Heart left ventricle (tissue), 16 donors: ENCODE data around the gene ITGB3. TPM values are rescaled to one million over a fixed set of nuclear protein-coding genes. Genes with fewer than 3 reads are reported as not detected.

Source experiments
- ATAC-seq, 4 donors: fragments of 200-7000 bp; cut with Tn5 transposase; one replicate each; pipeline ENCODE4 v1.9.1; 2020 to 2022; ENCODE audit warnings: moderate library complexity in 4 of 4, mild to moderate bottlenecking in 3 of 4, moderate number of reproducible peaks in 1 of 4
- DNase-seq, 5 donors: peaks; one replicate each; pipeline ENCODE4 v3.0.0-alpha.2; 2020
- H3K27ac ChIP-seq, 12 donors: fragments of 200-600 bp; sonication (generic) in 4 of 12; one replicate each; pipeline versions ENCODE4 v1.5.0 to v1.8.0; 2016 to 2022; ENCODE audit warnings: mild to moderate bottlenecking in 2 of 12
- H3K27me3 ChIP-seq, 9 donors: fragments of 200-600 bp; sonication (generic) in 2 of 9; one replicate each; pipeline versions ENCODE4 v1.5.1 to v1.8.0; 2016 to 2022; ENCODE audit warnings: mild to moderate bottlenecking in 3 of 9
- H3K36me3 ChIP-seq, 9 donors: fragments of 200-600 bp; sonication (generic) in 2 of 9; one replicate each; pipeline versions ENCODE4 v1.5.0 to v1.8.0; 2018 to 2022; ENCODE audit warnings: mild to moderate bottlenecking in 2 of 9
- H3K4me1 ChIP-seq, 12 donors: fragments of 200-600 bp; sonication (generic) in 4 of 12; one replicate each; pipeline versions ENCODE4 v1.5.0 to v1.8.0; 2016 to 2022; ENCODE audit warnings: mild to moderate bottlenecking in 3 of 12
- H3K4me3 ChIP-seq, 12 donors: fragments of 200-600 bp; sonication (generic) in 4 of 12; one replicate each; pipeline versions ENCODE4 v1.5.0 to v1.8.0; 2017 to 2022; ENCODE audit warnings: mild to moderate bottlenecking in 9 of 12, moderate library complexity in 4 of 12
- H3K9me3 ChIP-seq, 12 donors: fragments of 200-600 bp; sonication (generic) in 4 of 12; one replicate each; pipeline versions ENCODE4 v1.5.0 to v1.8.0; 2016 to 2022; ENCODE audit warnings: mild to moderate bottlenecking in 1 of 12
- POLR2A ChIP-seq, 2 donors: fragments of 450-650 bp; IDR thresholded peaks; one replicate each; pipeline ENCODE4 v1.6.1; 2017; ENCODE audit warnings: antibody characterized with exemption in 2 of 2, mild to moderate bottlenecking in 2 of 2, moderate library complexity in 2 of 2
- WGBS, 4 donors: extraction: QIAGEN DNeasy Blood & Tissue Kit in 2 of 4; methylation state at CpG; one replicate each; pipeline versions ENCODE4 v1.1.5 to v1.1.7; 2013 to 2018; 5-methylcytosine and 5-hydroxymethylcytosine counted together
- intact Hi-C, 10 donors: fragments of 100-400 bp; cut with DNase I; formaldehyde crosslinking; loops; one replicate each; pipeline versions ENCODE4 v1.11.1 to v1.14.2; 2022
- long read RNA-seq, 3 donors: library from polyadenylated mRNA; unstranded; transcript quantifications; one replicate each; pipeline ENCODE4 v2.0.0, GENCODE V29; 2020 to 2021
- polyA plus RNA-seq, 2 donors: library from polyadenylated mRNA; stranded (reverse); fragments of 200-250 nt; gene quantifications; one replicate each; pipeline ENCODE4 v1.2.3, GENCODE V29; 2013
- total RNA-seq, 9 donors: library from RNA; depleted of rRNA in 2 of 9; stranded (reverse); fragments of >200 nt in 2 of 9; fragmentation: NEBNext Ultra II Directional in 3 of 9; extraction: Animal tissue kit (Norgen Biotek cat#: 25700) in 3 of 9; gene quantifications; one replicate each; pipeline versions ENCODE4 v1.1.0 to v1.2.4, GENCODE V29; 2016 to 2023
- TF ChIP-seq, protein P1 (sequence below), 12 donors: fragments of 200-600 bp; sonication (generic) in 4 of 12; IDR thresholded peaks; one replicate each; pipeline versions ENCODE4 v1.5.0 to v1.8.0; 2018 to 2022; ENCODE audit warnings: antibody characterized with exemption in 12 of 12, mild to moderate bottlenecking in 5 of 12
- donor health status: ischemic (EF 13 %, LVEDD 7.1; RV severe dilation, severe dysfunction).
- donor health status: healthy with polysubstance abuse.
- donor health status: DM: no; HTN: yes; CAD: no.
- donor health status: DM: no; HTN: no; CAD: no.
- donor health status: ischemic (EF 25% LVEDD 6.9; RV normal size, moderate dysfunction).
- donor health status: ischemic (EF 25% LVEDD 5.7; RV mildly dilated, moderate dysfunction).
- donor health status: healthy.
- donor health status: DM: yes; HTN: yes; CAD: no.
- donor health status: ischemic (EF 35%, LVEDD 5.7; RV mildly dilated, moderate dysfunction).
- donor health status: nonischemic (EF 11% LVEDD 7.7; RV severe dilation, severe dysfunction).
- donor health status: DM: yes; HTN: yes; CAD: no.
- donor health status: PGD.
- donor health status: ischemic (EF 29% LVEDD 5.4; RV normal size, mild dysfunction).
- donor health status: nonischemic (EF 23%, LVEDD 6.1; RV moderate dilation, normal function).

ITGB3 gene
- total RNA-seq (10 to 100 TPM in 2 of 9 donors, 1 to 10 TPM in 7; 2.6 to 14.8 (median 4.8) TPM), polyA plus RNA-seq (1 to 10 TPM; 1.3 to 5.0 TPM)
- long read RNA-seq, donor 1, partial matches to known transcripts, result 0 of 3 reads
- long read RNA-seq, donor 1, other reads (novel, unspliced or antisense), result 1 of 3 reads
- long read RNA-seq, donor 2, partial matches to known transcripts, result 12 of 15 reads
- long read RNA-seq, donor 2, other reads (novel, unspliced or antisense), result 0 of 15 reads
- long read RNA-seq, donor 3, partial matches to known transcripts, result 0 of 3 reads
- long read RNA-seq, donor 3, other reads (novel, unspliced or antisense), result 1 of 3 reads

DNA sequence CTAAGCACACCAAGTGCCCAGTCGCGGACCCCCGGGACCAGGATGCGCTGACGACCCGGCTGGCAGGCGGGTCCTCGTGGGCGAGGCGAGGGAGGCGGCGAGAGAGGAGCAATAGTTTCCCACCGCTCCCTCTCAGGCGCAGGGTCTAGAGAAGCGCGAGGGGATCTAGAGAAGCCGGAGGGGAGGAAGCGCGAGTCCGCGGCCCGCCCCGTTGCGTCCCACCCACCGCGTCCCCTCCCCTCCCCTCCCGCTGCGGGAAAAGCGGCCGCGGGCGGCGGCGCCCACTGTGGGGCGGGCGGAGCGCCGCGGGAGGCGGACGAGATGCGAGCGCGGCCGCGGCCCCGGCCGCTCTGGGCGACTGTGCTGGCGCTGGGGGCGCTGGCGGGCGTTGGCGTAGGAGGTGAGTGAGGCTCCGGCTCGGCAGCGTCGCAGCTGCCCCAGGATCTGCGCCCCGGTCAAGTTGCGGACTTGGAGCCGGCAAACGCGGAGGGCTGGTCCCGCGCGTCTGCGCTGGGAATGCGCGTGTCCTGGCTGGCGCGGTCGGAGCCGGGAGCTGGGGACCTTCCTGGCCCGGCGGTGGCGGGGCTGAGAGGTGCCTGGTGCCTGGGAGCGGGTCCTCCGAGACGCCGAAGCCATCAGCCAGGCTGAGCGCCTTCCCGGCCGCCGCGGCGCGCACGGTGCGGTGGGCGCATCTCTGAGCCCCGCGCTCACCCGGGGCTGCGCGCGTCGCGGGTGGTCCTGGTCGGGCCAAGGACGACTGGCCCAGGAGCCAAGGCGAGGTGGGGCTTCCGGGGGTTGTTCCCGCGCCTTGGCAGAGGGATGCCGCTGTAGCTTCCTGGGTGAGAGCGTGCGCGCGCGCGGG lies at the start of gene ITGB3:
Gene ITGB3, plus strand, starts transcription at position 287 of the 862 bp plus-strand sequence. Its CDS starts 35 bp downstream, at position 322.
- WGBS, 4 donors, result 1 to 5% (median 3%) methylated on average over 29 to 112 of the region's 112 CpGs
- Histone ChIP-seq H3K36me3 (no peaks in the 10 kb centered on the region), H3K27ac (peak within 1 kb of the TSS in 11 of 12 donors; percentile 51 to 93 (median 79)), H3K4me3 (peak within 1 kb of the TSS; percentile 61 to 88 (median 80)), H3K4me1 (peaks cover 0 to 33% (median 9%) of the 10 kb centered on the region in 12 donors), H3K27me3 (peaks cover 0 to 25% (median 0%) of the 10 kb centered on the region in 9 donors), H3K9me3 (no peaks in the 10 kb centered on the region)
- DNase-seq (peak; percentile 80 to 87 (median 82)), ATAC-seq (peak; percentile 59 to 98 (median 94))
- intact Hi-C loops, result loop anchor here in 2 of 10 donors (2.0 to 5.0 kb wide), 2 partner anchors 33 to 49 kb away; no protein-coding TSS in a partner anchor
- TF ChIP-seq, protein P1, sequence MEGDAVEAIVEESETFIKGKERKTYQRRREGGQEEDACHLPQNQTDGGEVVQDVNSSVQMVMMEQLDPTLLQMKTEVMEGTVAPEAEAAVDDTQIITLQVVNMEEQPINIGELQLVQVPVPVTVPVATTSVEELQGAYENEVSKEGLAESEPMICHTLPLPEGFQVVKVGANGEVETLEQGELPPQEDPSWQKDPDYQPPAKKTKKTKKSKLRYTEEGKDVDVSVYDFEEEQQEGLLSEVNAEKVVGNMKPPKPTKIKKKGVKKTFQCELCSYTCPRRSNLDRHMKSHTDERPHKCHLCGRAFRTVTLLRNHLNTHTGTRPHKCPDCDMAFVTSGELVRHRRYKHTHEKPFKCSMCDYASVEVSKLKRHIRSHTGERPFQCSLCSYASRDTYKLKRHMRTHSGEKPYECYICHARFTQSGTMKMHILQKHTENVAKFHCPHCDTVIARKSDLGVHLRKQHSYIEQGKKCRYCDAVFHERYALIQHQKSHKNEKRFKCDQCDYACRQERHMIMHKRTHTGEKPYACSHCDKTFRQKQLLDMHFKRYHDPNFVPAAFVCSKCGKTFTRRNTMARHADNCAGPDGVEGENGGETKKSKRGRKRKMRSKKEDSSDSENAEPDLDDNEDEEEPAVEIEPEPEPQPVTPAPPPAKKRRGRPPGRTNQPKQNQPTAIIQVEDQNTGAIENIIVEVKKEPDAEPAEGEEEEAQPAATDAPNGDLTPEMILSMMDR (IDR thresholded peaks at IDR 0.05), result peak in 11 of 12 donors; percentile 13 to 69 (median 49)
- TF ChIP-seq POLR2A (IDR thresholded peaks at IDR 0.05), result peak in 1 of 2 donors; percentile 13

DNA sequence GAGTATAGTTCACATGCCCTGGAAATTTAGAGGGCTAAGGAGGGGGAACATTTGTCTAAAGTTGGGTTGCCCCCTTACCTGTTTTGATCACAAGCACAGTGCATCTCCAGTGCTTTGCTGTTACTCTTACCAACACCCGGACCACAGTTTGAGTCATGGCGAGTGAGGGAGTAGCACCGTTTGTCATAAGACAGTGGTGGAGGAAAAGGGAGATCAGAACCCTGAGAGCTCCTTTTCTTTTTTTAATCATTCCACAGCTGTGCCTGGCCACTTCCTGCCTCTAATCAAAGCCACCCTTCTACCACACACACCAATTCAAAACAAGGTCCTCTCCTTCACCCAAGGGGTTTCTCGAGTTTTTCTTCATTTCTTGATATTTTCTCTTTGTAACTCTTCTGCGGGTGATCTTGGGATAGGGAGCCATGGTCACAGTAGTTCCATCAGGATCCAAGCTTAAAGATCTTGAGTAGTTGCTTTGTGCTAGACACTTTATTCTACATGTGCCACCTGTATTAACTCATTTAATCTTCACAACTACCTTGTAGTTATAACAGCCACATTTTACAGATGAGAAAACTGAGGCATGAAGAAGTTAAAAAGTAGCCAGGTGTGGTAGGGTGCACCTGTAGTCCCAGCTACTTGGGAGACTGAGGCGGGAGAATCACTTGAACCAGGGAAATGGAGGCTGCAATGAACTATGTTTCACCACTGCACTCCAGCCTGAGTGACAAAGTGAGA lies 49.5 kb upstream of the ITGB3 start:
- Histone ChIP-seq H3K4me1 (peaks cover 0 to 63% (median 31%) of the 10 kb centered on the region in 12 donors), H3K9me3 (no peaks in the 10 kb centered on the region), H3K27ac (peak overlapping the region in 11 of 12 donors; percentile 56 to 88 (median 72)), H3K36me3 (no peaks in the 10 kb centered on the region), H3K27me3 (no peaks in the 10 kb centered on the region), H3K4me3 (no peak overlapping the region)
- TF ChIP-seq, protein P1 (IDR thresholded peaks at IDR 0.05), result no peak
- TF ChIP-seq POLR2A (IDR thresholded peaks at IDR 0.05), result no peak
- ATAC-seq (peak in 1 of 4 donors; percentile 13), DNase-seq (no peak)
- intact Hi-C loops, result no loop called here
- 67 to 76% (median 70%) methylated on average over 6 of the region's 6 CpGs for WGBS, 4 donors

DNA sequence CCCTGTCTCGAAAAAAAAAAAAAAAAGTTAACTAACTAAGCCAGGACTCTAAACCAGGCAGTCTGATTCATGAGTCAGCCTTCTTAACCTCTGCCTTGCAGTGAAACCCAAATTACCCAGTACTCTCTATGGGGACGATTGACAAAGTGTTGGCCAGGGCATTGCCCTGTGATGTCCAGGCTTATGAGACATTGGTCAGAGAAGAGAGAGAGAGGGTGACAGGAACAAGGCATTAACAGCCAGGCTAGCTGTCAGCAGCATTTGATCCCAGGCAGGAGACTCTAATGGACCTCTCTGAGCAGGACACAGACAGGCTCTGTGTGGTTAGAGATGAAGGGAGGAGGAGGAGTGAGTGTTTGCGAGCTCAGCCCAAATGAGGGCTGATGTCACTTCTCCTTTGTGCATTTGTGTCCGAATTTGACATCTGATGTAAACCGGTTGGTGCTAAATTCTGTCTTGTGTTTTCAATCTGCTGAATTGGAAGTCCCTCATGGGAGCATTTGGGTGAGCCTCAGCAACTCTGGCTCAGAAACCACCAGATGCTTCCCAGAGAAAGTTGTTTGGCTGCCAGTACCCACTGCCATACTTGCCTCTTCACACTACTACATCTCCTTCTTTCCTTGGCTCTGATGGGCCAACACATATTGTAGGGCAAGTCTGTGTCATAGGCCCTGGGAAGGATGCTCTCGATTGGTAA lies 48.8 kb upstream of the ITGB3 start:
- TF ChIP-seq, protein P1 (IDR thresholded peaks at IDR 0.05), result no peak
- no peak for TF ChIP-seq POLR2A (IDR thresholded peaks at IDR 0.05)
- H3K4me3 ChIP-seq, result peak overlapping the region in 6 of 12 donors; percentile 0 to 23 (median 7)
- DNase-seq (peak in 4 of 5 donors; percentile 48 to 61 (median 48)), ATAC-seq (peak; percentile 83 to 90 (median 86))
- peaks cover 0 to 56% (median 32%) of the 10 kb centered on the region in 12 donors for H3K4me1 ChIP-seq
- no peaks in the 10 kb centered on the region for H3K27me3 ChIP-seq
- WGBS, 4 donors, result 21 to 30% (median 26%) methylated on average over 6 of the region's 6 CpGs
- no peaks in the 10 kb centered on the region for H3K9me3 ChIP-seq
- H3K27ac ChIP-seq, result peak overlapping the region; percentile 41 to 88 (median 72)
- intact Hi-C loops, result no loop called here
- no peaks in the 10 kb centered on the region for H3K36me3 ChIP-seq
